NB4 (cell line): Measurements from ENCODE around the gene SPNS3.

Experiments
- MYC ChIP-seq: IDR thresholded peaks from 2 replicates; pipeline ENCODE4 v1.6.1; 2011; ENCODE audit warnings: low read depth, low read length
- POLR2A ChIP-seq: IDR thresholded peaks from 2 replicates; pipeline ENCODE4 v1.6.1; 2011; ENCODE audit warnings: mild to moderate bottlenecking; ENCODE audit not compliant: insufficient read length; ENCODE audit errors: extremely low read depth
- TF ChIP-seq, protein P1 (sequence below): IDR thresholded peaks from one replicate; pipeline ENCODE4 v1.5.1; 2012; ENCODE audit warnings: low read depth, low read length
- TF ChIP-seq, protein P2 (sequence below): IDR thresholded peaks from 2 replicates; pipeline ENCODE4 v1.6.1; 2011; ENCODE audit warnings: low read depth, low read length

DNA sequence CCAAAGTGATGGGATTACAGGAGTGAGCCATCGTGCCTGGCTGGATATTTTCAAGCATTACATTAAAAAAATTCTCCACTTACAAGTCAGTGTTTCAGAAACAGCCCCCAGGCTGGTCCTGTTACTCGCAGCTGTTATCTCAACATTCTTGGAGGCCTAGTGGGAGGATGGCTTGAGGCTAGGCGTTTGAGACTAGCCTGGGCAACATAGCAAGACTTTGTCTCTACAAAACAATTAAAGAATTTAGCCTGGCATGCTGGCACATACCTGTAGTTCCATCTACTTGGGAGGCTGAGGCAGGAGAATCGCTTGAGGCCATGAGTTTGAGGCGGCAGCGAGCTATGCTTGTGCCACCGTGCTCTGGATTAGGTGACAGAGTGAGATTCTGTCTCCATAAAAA lies 26.5 kb upstream of the SPNS3 start:
- TF ChIP-seq, protein P1, sequence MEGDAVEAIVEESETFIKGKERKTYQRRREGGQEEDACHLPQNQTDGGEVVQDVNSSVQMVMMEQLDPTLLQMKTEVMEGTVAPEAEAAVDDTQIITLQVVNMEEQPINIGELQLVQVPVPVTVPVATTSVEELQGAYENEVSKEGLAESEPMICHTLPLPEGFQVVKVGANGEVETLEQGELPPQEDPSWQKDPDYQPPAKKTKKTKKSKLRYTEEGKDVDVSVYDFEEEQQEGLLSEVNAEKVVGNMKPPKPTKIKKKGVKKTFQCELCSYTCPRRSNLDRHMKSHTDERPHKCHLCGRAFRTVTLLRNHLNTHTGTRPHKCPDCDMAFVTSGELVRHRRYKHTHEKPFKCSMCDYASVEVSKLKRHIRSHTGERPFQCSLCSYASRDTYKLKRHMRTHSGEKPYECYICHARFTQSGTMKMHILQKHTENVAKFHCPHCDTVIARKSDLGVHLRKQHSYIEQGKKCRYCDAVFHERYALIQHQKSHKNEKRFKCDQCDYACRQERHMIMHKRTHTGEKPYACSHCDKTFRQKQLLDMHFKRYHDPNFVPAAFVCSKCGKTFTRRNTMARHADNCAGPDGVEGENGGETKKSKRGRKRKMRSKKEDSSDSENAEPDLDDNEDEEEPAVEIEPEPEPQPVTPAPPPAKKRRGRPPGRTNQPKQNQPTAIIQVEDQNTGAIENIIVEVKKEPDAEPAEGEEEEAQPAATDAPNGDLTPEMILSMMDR, result no peak
- no peak for TF ChIP-seq POLR2A
- TF ChIP-seq, protein P2, sequence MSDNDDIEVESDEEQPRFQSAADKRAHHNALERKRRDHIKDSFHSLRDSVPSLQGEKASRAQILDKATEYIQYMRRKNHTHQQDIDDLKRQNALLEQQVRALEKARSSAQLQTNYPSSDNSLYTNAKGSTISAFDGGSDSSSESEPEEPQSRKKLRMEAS, result no peak
- no peak for TF ChIP-seq MYC
